Measurements from ENCODE around the gene HACD1.
A peak's percentile ranks its signal among the peaks of the same experiment; 100 is the strongest.
"Not testable (repeated sequence)": the region's sequence is repeated elsewhere in the genome, so short reads cannot be mapped to it uniquely, and the experiment has no call there.

HACD1 gene

DNA sequence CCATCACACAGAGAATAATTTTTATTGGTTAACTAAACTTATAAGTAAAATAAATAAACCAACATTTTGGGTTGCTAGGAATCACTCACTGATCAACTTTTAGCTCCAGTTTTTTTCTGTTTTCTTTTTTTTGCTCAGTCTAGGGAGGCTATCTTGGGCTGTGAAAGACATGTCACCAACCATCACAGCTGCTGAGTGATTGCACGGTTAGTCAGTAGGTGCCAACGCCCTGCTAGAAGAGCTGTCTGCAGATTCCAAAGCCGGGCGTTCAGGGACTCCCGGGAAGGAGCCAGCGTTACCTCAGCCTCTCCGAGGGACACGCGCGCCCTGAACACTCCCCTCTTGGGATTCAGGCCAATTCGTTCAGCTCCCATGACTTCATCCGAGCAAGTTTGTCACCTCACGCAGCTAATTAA, 26.2 kb upstream of the HACD1 start:
- H3K27me3 ChIP-seq (ENCODE audit: insufficient read depth, low read length): no peaks in the 10 kb centered on the region
- peak overlapping the region; percentile 92 for H3K4me3 ChIP-seq (ENCODE audit: low read length)
- under 1% methylated on average over 13 of the region's 13 CpGs for WGBS
- H3K27ac ChIP-seq (ENCODE audit: low read depth, low read length): peak overlapping the region; percentile 98
- peak overlapping the region; percentile 95 for H3K9ac ChIP-seq (ENCODE audit: low read depth, low read length)
- H3K4me1 ChIP-seq (ENCODE audit: insufficient read depth, low read length): peaks cover 14% of the 10 kb centered on the region
- peaks cover 8% of the 10 kb centered on the region; the same call in 1 of the 2 replicates for H3K36me3 ChIP-seq (ENCODE audit: insufficient read depth, low read length)
- H3K9me3 ChIP-seq (ENCODE audit: insufficient read depth, low read depth, low read length): no peaks in the 10 kb centered on the region; the same call in 1 of the 2 replicates

DNA sequence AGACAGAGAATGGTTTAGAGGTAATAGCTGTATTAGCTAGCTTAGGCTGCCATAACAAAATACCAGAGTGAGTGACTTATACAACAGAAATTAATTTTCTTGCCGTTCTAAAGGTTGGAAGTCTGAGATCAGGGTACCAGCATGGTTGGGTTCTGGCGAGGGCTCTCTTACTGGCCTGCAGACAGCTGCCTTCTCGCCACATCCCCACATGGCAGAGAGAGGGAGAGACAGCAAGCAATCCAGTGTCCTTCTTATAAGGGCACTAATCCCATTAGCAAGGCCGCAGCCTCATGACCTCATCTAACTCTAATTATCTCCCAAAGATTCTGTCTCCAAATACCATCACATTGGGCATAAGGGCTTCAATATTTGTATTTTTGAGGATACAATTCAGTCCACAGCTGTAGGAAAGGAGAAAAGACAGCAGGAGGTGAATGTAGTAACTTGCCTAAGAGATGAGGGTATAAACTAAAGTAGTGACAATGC, 23.2 kb upstream of the HACD1 start:
- H3K9me3 ChIP-seq (ENCODE audit: insufficient read depth, low read depth, low read length): no peaks in the 10 kb centered on the region; the same call in 1 of the 2 replicates
- WGBS: 95% methylated on average over 4 of the region's 4 CpGs
- H3K9ac ChIP-seq (ENCODE audit: low read depth, low read length): no peak overlapping the region
- H3K36me3 ChIP-seq (ENCODE audit: insufficient read depth, low read length): no peaks in the 10 kb centered on the region
- no peak overlapping the region for H3K4me3 ChIP-seq (ENCODE audit: low read length)
- no peaks in the 10 kb centered on the region for H3K27me3 ChIP-seq (ENCODE audit: insufficient read depth, low read length)
- H3K4me1 ChIP-seq (ENCODE audit: insufficient read depth, low read length): peaks cover 6% of the 10 kb centered on the region
- H3K27ac ChIP-seq (ENCODE audit: low read depth, low read length): no peak overlapping the region

DNA sequence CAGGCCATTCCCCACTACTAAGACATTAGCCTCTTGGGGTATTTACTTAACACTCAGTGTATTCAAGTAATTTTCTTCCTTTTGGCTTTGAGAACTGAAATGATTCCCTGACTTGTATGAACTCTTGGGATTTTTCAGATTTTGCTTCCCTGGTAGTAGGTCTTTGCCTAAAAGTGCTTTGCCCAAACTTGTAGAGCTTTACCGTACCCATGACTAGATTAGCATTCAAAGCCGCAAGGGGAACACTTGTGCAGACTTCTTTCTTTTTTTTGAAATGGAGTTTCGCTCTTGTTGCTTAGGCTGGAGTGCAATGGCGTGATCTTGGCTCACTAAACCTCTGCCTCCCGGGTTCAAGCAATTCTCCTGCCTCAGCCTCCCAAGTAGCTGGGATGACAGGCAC, 20.7 kb upstream of the HACD1 start:
- H3K27ac ChIP-seq (ENCODE audit: low read depth, low read length): no peak overlapping the region
- no peaks in the 10 kb centered on the region; the same call in 1 of the 2 replicates for H3K9me3 ChIP-seq (ENCODE audit: insufficient read depth, low read depth, low read length)
- WGBS: 92% methylated on average over 5 of the region's 5 CpGs
- H3K4me1 ChIP-seq (ENCODE audit: insufficient read depth, low read length): no peaks in the 10 kb centered on the region
- H3K36me3 ChIP-seq (ENCODE audit: insufficient read depth, low read length): no peaks in the 10 kb centered on the region
- no peaks in the 10 kb centered on the region for H3K27me3 ChIP-seq (ENCODE audit: insufficient read depth, low read length)
- H3K9ac ChIP-seq (ENCODE audit: low read depth, low read length): no peak overlapping the region
- no peak overlapping the region for H3K4me3 ChIP-seq (ENCODE audit: low read length)

DNA sequence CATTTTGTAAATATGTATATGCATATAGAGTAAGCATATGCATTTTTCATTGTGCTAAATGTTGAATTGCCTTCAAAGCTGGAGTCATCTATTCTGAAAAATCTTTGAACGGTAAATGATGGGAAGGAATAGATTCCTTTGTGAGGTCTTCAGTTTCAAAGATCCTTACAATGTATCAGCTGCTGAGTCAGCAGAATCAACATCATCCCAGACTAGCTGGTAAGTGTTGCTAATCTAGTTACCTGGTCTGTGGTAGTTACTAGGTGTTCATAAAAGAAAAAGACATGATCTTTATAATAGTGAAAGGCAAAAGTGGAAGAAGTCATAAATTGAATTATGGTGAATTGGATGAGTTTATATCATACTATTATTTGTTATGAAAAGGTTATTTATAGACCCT, 16.2 kb upstream of the HACD1 start:
- Histone ChIP-seq H3K4me1 (ENCODE audit: insufficient read depth, low read length) (no peaks in the 10 kb centered on the region), H3K9ac (ENCODE audit: low read depth, low read length) (no peak overlapping the region), H3K4me3 (ENCODE audit: low read length) (no peak overlapping the region), H3K27ac (ENCODE audit: low read depth, low read length) (no peak overlapping the region), H3K9me3 (ENCODE audit: insufficient read depth, low read depth, low read length) (no peaks in the 10 kb centered on the region), H3K36me3 (ENCODE audit: insufficient read depth, low read length) (no peaks in the 10 kb centered on the region), H3K27me3 (ENCODE audit: insufficient read depth, low read length) (no peaks in the 10 kb centered on the region)
- WGBS: 92% methylated on average over 1 of the region's 1 CpG

DNA sequence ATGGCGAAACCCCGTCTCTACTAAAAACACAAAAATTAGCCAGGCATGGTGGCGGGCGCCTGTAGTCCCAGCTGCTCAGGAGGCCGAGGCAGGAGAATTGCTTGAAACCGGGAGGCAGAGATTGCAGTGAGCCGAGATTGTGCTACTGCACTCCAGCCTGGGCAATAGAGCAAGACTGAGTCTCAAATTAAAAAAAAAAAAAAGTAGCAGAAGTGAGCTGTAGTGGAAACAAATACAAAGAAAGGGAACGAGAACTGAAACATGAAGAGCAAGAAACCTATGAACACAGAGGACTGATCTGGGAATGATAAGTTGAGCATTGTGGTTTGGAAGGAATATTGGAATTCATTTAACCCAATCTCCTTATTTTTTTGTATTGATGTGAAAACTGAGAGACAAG, 15.4 kb upstream of the HACD1 start:
- H3K9me3 ChIP-seq (ENCODE audit: insufficient read depth, low read depth, low read length); H3K9ac ChIP-seq (ENCODE audit: low read depth, low read length); H3K27ac ChIP-seq (ENCODE audit: low read depth, low read length); H3K4me1 ChIP-seq (ENCODE audit: insufficient read depth, low read length); H3K4me3 ChIP-seq (ENCODE audit: low read length); H3K27me3 ChIP-seq (ENCODE audit: insufficient read depth, low read length); H3K36me3 ChIP-seq (ENCODE audit: insufficient read depth, low read length): not testable (repeated sequence)
- WGBS: 91% methylated on average over 8 of the region's 8 CpGs

DNA sequence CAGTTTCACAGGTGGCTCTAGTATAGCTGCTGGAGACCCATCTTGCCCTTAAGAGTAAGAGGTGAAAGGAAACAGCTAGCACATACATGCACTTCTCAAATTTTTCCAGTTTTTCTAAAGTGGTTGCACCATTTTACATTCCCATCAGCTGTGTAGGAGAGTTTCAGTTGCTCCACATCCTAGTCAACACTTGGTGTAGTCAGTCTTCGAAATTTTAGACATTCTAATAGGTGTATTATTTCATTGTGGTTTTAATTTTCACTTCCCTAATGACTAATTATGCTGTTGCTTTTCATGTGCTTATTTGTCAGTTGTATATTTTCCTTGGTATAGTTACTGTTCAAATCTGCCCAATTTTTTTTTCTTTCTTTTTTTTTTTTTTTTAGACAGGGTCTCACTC, 9.5 kb upstream of the HACD1 start:
- H3K4me3 ChIP-seq (ENCODE audit: low read length): no peak overlapping the region
- no peak overlapping the region for H3K9ac ChIP-seq (ENCODE audit: low read depth, low read length)
- no peak overlapping the region for H3K27ac ChIP-seq (ENCODE audit: low read depth, low read length)
- H3K9me3 ChIP-seq (ENCODE audit: insufficient read depth, low read depth, low read length): no peaks in the 10 kb centered on the region
- H3K27me3 ChIP-seq (ENCODE audit: insufficient read depth, low read length): no peaks in the 10 kb centered on the region
- no peaks in the 10 kb centered on the region for H3K36me3 ChIP-seq (ENCODE audit: insufficient read depth, low read length)
- WGBS: no CpG with 5 or more reads among the region's 1 CpG
- no peaks in the 10 kb centered on the region for H3K4me1 ChIP-seq (ENCODE audit: insufficient read depth, low read length)

DNA sequence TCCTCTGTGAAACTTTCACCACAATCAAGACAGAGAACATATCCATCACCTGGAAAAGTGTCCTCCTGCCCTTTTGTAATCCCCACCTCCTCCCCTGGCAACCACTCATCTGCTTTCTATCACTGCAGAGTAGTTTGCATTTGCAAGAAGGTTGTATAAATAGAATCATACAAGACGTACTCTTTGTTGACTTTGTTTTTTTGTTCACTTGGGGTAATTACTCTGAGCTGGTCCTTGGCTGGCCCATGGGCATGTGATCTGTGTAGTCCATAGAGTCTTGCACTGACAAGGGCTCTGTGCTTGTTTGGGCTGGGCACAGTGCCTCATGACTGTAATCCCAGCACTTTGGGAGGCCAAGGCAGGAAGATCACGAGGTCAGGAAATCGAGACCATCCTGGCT, 7.8 kb upstream of the HACD1 start:
- Histone ChIP-seq H3K4me1 (ENCODE audit: insufficient read depth, low read length) (no peaks in the 10 kb centered on the region), H3K9me3 (ENCODE audit: insufficient read depth, low read depth, low read length) (no peaks in the 10 kb centered on the region), H3K27ac (ENCODE audit: low read depth, low read length) (no peak overlapping the region)

DNA sequence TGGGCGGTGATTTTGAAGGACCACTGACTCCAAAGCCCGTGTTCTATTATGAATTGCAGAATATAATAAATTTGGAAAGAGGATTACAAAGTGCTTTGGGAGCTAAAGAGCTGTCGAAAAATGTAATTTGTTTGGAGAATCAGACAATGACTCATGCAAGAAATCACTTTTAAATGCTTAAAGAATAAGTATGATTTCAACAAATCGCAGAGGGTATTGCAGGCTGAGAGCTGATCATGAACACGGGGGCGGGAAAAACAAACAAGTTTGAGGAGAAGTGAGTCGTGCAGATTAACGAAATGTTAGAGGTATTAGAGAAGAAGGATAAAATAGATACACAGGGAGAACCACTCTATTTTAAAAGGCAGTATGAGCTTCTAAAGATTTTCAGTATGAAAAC, 4.9 kb upstream of the HACD1 start:
- H3K9me3 ChIP-seq (ENCODE audit: insufficient read depth, low read depth, low read length): no peaks in the 10 kb centered on the region
- H3K27ac ChIP-seq (ENCODE audit: low read depth, low read length): no peak overlapping the region
- no peaks in the 10 kb centered on the region for H3K36me3 ChIP-seq (ENCODE audit: insufficient read depth, low read length)
- H3K27me3 ChIP-seq (ENCODE audit: insufficient read depth, low read length): peaks cover 5% of the 10 kb centered on the region; the same call in 1 of the 2 replicates
- no peaks in the 10 kb centered on the region for H3K4me1 ChIP-seq (ENCODE audit: insufficient read depth, low read length)
- H3K9ac ChIP-seq (ENCODE audit: low read depth, low read length): no peak overlapping the region
- no peak overlapping the region for H3K4me3 ChIP-seq (ENCODE audit: low read length)
- WGBS: 86% methylated on average over 8 of the region's 8 CpGs

More for the DNA sequence above, 7.8 kb upstream of the HACD1 start:
- no peaks in the 10 kb centered on the region for H3K27me3 ChIP-seq (ENCODE audit: insufficient read depth, low read length)
- no peak overlapping the region for H3K9ac ChIP-seq (ENCODE audit: low read depth, low read length)
- no peaks in the 10 kb centered on the region for H3K36me3 ChIP-seq (ENCODE audit: insufficient read depth, low read length)
- no peak overlapping the region for H3K4me3 ChIP-seq (ENCODE audit: low read length)
- WGBS: 88% methylated on average over 3 of the region's 3 CpGs

DNA sequence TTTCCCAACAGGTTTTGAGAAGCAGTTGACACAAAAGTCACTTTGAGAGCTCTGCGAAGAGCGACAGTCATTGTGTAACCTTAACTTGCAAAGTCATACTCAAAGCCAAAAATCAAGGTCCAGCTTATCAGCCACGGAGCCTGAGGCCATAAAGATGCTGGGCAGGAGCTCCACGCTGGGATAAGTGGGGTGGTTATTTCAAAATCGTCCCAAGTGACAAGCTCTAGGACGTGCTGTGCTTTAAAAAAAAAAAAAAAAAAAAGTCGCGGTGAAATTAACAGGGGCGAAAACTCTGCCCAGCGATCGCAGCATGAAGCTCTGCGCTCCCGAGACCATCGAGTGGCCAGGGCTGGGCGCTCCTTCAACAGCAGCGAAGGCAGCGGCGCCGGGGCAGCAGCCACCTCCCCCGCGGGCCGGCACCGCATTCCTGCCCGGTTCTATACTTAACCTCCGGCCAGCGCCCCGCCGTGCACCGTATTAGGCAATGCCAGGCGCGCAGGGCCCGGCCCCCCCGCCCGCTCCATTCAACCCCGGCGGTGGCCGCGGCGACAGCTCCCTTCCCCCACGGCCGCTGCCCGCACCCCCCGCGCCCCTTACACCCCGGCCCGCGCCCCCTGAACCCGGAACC, 657 bp downstream of the HACD1 start:
- peak overlapping the region; percentile 94 for H3K27ac ChIP-seq (ENCODE audit: low read depth, low read length)

DNA sequence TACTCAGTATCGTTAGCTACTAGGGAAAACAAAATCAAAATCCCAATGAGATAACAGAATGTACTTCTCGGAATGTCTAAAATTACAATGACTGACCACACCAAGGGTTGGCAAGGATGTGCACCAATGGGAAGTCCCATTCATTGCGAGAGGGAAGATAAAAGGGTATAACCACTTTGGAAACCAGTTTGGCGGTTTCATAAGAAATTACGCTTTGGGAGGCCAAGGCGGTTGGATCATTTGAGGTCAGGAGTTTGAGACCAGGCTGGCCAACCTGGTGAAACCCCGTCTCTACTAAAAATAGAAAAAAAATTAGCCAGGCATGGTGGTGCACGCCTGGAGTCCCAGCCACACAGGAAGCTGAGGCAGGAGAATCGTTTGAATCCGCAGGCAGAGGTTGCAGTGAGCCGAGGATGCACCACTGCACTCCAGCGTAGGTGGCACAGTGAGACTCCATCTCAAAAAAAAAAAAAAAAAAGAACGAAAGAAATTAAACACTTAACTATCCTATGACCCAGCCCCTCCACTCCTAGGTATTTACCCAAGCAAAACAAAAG, 7.6 kb downstream of the HACD1 start:
- no peak overlapping the region for H3K4me3 ChIP-seq (ENCODE audit: low read length)
- H3K9me3 ChIP-seq (ENCODE audit: insufficient read depth, low read depth, low read length): no peaks in the 10 kb centered on the region
- no peaks in the 10 kb centered on the region for H3K27me3 ChIP-seq (ENCODE audit: insufficient read depth, low read length)
- WGBS: 93% methylated on average over 12 of the region's 13 CpGs
- 0 out of 2 replicates have a peak, but pooled peaks cover 6% of the 10 kb centered on the region for H3K36me3 ChIP-seq (ENCODE audit: insufficient read depth, low read length)
- H3K4me1 ChIP-seq (ENCODE audit: insufficient read depth, low read length): no peaks in the 10 kb centered on the region
- no peak overlapping the region for H3K27ac ChIP-seq (ENCODE audit: low read depth, low read length)
- H3K9ac ChIP-seq (ENCODE audit: low read depth, low read length): no peak overlapping the region

More for the DNA sequence above, 657 bp downstream of the HACD1 start:
- WGBS: 2% methylated on average over 47 of the region's 48 CpGs
- Histone ChIP-seq H3K9me3 (ENCODE audit: insufficient read depth, low read depth, low read length) (no peaks in the 10 kb centered on the region), H3K27me3 (ENCODE audit: insufficient read depth, low read length) (peaks cover 5% of the 10 kb centered on the region; the same call in 1 of the 2 replicates), H3K36me3 (ENCODE audit: insufficient read depth, low read length) (peaks cover 10% of the 10 kb centered on the region), H3K4me1 (ENCODE audit: insufficient read depth, low read length) (no peaks in the 10 kb centered on the region), H3K9ac (ENCODE audit: low read depth, low read length) (peak overlapping the region; percentile 89), H3K4me3 (ENCODE audit: low read length) (peak overlapping the region; percentile 95)

DNA sequence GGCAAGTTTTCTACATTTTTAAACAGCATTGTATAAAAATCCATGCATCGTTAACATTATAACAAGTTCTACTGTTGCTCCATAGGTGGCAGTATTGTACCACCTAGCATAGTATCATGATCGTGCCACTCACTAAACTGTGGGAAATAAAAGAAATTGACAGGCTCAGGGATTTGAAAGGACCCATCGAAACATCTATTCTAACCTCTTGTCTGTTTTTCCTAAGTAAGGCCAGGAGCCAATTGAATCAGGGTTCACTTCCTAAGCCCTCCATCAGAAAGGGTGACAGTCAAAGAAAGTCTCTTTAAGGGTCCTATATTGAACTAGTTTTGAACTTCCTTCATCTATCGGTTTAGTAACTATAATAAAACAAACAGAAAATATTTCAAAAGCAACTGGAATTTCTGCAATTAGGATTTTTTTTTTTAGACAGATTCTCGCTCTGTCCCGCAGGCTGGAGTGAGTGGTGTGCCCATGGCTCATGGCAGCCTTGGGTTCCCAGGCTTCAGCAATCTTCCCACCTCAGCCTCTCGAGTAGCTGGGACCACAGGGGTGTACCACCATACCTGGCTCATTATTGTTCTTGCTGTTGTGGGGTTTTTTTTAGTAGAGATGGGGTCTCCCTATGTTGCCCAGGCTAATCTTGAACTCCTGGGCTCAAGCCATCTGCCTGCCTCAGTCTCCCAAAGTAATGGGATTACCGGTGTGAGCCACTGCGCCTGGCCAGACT, 9.4 kb downstream of the HACD1 start:
- Histone ChIP-seq H3K4me3 (ENCODE audit: low read length) (no peak overlapping the region), H3K9ac (ENCODE audit: low read depth, low read length) (no peak overlapping the region), H3K9me3 (ENCODE audit: insufficient read depth, low read depth, low read length) (no peaks in the 10 kb centered on the region), H3K36me3 (ENCODE audit: insufficient read depth, low read length) (0 out of 2 replicates have a peak, but pooled peaks cover 6% of the 10 kb centered on the region), H3K27me3 (ENCODE audit: insufficient read depth, low read length) (no peaks in the 10 kb centered on the region), H3K27ac (ENCODE audit: low read depth, low read length) (no peak overlapping the region), H3K4me1 (ENCODE audit: insufficient read depth, low read length) (no peaks in the 10 kb centered on the region)
- 70% methylated on average over 9 of the region's 9 CpGs for WGBS

All from HUES64 (cell line).